Measurements from ENCODE around the gene NEMP1. TPM values are rescaled to one million over a fixed set of nuclear protein-coding genes. Genes with fewer than 3 reads are reported as not detected.
"Not testable (repeated sequence)": the region's sequence is repeated elsewhere in the genome, so short reads cannot be mapped to it uniquely, and the experiment has no call there.

The NEMP1 gene
- total RNA-seq, 1 donor from 2014 or later, result 19.1 TPM

DNA sequence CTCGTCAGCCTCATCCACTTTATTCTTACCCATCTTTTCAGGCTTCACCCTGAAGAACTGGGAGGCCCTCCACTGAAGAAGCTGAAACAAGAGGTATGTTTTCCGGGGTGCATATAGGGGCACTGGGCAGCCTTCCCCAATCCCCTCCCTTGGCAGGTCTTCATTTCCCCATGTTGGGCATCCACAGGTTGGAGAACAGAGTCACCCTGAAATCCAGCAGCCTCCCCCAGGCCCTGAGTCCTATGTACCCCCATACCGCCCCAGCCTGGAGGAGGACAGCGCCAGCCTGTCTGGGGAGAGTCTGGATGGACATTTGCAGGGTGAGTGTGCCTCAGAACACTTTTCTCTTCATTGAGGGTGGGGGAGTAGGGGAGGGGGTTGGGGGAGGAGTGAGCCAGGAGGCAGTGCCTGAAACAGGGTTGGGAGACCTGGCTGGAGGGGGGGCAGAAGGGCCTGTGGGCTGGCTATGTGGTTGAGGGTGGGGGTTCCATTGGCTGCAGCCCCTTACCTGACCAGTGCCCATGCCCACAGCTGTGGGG lies 14.4 kb upstream of the NEMP1 start:
- no peak for DNase-seq (ENCODE audit: low read depth)

DNA sequence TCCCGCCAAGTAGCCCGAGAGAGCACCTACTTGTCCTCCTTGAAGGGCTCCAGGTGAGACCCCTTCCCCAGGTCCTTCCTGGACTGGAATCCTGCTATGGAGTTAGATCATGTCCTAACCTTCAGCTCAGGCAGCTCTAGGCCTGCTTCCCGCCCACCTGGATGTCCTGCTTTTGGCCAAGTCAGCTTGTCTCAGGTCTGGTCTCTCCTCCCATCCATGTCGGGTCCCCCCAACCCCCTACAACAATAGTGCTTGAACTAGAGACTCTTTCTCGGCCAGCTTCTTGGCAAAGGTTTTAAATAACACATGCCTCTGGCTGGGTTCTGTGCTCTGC lies 13.9 kb upstream of the NEMP1 start:
- no peak for DNase-seq (ENCODE audit: low read depth)

DNA sequence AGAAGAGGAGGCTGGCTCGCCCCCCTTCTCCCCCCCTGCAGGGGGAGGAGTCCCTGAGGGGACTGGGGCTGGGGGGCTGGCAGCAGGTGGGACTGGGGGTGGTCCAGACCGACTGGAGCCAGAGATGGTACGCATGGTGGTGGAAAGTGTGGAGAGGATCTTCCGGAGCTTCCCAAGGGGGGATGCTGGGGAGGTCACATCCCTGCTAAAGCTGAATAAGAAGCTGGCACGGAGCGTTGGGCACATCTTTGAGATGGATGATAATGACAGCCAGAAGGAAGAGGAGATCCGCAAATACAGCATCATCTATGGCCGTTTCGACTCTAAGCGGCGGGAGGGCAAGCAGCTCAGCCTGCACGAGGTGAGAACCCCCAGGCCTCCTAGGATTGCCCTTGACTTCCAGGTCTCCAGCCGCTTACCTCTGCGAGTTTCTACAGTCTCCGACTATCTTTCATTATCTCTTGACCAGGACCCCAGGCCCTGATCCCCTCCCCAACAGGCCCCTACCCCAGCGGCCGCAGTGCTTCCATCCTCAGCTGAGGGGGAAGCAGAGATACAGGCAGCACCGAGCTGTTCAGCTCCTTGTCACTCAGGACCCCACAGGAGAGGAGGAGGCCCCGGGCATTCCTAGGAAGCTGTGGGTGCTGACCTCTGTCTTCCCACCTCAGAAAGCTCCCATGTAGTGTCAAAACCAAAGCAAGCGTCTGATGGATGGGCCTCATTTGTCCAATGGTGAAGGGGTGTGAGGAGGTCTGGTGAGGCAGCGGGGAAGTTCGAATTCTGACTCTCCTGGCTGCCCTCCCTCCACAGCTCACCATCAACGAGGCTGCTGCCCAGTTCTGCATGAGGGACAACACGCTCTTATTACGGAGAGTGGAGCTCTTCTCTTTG lies 13.3 kb upstream of the NEMP1 start:
- no peak for DNase-seq (ENCODE audit: low read depth)

DNA sequence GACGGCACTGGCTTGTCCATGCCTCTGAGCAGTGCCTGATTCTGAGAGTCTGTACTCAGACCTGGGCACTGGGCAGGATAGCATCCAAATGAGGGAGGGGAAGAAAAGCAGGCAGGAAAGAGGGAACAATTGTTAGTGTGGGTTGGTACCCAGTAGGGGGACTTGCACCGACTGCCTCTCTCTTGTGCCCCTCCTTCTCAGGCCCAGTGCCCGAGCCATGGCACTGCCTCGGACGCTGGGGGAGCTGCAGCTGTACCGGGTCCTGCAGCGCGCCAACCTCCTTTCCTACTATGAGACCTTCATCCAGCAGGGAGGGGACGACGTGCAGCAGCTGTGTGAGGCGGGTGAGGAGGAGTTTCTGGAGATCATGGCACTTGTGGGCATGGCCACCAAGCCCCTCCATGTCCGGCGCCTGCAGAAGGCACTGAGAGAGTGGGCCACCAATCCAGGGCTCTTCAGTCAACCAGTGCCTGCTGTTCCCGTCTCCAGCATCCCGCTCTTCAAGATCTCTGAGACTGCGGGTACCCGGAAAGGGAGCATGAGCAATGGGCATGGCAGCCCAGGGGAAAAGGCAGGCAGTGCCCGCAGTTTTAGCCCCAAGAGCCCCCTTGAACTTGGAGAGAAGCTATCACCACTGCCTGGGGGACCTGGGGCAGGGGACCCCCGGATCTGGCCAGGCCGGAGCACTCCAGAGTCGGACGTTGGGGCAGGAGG lies 12.5 kb upstream of the NEMP1 start:
- peak; percentile 71 for DNase-seq (ENCODE audit: low read depth)

DNA sequence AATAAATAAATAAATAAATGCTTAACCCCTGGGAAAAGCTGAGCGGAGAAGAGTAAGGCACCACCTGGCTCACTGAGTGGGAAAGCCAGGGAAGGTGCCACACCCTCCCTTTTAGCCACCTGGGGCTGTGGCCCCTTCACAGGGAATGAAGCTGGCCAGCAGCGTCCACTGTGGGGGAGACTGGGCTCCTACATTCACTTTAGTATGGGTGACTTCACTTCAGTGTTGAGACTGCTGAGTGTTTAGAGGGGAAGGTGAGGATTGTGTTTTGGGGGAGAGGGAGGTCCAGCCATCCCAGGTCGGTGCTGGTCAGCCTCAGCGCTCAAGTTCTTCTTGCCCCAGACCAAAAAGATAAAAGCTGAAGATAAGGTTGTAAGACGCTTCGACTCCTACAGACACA lies 11.9 kb upstream of the NEMP1 start:
- DNase-seq (ENCODE audit: low read depth), result no peak

DNA sequence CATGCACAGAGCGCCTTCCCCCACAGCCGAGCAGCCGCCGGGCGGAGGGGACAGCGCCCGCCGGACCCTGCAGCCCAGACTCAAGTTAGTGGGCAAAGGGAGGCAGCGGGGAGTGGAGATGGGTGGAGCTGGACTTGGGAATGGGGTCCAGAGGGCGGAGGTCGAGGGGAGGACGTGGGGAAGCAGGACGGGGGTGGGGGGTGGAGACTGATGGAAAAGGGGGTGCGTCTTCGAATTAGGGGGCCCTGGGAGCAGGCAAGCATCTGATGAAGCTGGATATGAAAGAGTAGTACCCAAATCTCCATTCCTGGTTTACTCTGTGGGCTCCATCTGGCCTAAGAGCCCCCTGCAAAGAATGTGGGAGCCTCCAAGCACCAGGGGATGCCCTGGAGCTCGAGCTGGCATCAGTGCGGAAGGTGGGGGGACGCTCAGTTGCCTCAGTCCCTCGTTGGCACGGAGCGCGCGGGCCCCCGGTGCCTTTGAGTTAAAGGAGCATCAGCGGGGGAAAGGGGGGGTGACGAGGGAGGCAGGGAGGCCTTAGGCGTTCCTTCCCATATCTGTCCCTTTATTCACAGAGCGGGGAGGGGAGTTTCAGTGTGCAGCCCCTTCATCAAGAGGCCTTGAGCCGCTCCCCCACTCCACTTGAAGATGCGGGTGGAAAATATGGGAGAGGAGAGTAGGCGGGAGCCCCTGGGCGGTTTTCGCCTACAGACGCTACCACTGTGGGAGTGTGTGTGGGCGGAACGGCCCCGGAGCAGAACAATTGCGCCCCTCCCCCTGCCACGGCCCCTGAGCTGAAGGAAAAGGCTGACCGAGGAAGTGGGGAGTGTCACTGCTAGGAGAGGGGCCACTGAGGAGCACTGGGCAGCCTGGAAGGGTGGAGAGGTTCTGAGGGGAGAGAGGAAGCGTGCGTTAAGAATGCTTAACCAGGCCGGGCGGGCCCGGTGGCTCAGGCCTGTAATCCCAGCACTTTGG lies 11.0 kb upstream of the NEMP1 start:
- peak; percentile 67 for DNase-seq (ENCODE audit: low read depth)

DNA sequence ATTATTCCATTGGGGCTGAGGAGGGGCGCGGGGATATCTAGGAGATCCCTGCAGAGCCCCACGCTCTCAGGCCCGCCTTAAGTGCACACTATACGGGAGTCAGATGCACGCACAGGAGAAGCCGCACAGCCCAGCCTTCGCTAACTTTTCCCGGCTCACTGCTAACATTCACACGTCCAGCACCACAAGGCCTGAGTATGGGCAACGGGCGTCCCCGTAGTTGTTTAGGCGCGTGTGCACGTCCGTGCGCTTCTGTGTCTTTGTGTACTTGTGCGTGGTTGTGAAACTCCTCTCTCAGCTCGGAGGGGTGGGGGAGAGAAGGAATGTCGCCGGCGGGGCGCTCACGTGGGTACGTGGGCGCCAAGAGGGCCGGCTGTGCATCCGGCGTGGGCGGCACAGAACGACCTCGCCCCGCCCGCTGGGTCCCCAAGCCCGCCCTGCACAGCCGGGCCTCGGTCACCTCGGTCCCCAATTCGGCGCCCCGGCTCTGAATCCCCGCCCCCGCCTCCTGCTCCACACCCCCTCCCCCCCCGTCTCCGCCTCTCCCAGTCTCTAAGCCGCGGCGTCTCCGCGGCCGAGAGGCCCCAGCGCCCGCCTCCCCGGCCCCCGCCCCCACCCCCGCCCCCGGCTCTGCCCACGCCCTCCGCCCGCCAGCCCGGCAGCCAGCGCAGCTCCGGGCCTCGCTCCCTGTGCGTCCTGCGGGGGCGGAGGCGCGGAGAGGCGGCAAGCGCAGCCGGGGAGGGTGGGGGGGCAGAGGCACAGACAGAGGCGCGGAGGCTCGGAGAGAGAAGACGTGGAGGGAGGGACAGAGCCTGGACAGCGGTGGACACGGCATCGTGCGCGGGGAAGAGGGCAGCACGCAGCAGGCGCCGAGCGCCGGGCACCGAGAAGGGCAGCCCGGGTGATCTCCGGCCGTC lies 10.0 kb upstream of the NEMP1 start, which contains the start of gene NAB2:
NAB2 (plus strand) TSS at position 761 of the 917 bp plus-strand sequence. CDS start 158 bp downstream, outside the sequence.
- peak; percentile 96 for DNase-seq (ENCODE audit: low read depth)

DNA sequence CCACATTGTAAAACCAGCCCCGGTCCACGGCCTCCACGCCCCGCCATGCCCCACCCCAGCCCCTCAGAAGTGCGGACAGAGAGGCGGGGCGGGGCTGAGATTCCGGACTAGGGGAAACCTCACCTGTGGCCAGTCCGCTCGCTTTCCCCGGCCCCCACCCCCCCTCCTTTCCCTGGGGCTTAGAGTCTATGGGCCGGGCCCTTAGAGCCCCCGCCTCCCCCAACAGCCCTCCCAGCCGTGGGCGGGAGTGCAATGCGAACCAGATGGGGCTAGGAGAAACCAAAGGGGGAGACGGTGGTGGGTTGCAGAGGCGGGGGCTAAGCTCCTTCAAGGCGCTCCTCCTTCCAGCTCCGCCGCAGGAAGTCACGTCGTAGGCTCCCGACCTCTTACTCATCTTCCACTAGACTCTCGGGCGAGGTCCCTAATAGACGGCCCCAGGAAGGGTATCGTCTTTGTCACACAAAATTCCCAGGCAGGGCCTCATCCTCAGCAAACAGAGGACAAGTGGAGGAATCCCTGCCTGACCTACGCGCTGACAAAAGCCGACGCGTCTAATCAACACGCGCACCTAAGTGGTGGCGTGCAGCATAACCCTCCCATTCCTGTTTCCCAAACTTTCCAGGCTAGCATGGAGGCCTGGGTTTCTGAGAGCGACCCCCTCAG lies 9.2 kb upstream of the NEMP1 start:
- DNase-seq (ENCODE audit: low read depth), result peak; percentile 91

DNA sequence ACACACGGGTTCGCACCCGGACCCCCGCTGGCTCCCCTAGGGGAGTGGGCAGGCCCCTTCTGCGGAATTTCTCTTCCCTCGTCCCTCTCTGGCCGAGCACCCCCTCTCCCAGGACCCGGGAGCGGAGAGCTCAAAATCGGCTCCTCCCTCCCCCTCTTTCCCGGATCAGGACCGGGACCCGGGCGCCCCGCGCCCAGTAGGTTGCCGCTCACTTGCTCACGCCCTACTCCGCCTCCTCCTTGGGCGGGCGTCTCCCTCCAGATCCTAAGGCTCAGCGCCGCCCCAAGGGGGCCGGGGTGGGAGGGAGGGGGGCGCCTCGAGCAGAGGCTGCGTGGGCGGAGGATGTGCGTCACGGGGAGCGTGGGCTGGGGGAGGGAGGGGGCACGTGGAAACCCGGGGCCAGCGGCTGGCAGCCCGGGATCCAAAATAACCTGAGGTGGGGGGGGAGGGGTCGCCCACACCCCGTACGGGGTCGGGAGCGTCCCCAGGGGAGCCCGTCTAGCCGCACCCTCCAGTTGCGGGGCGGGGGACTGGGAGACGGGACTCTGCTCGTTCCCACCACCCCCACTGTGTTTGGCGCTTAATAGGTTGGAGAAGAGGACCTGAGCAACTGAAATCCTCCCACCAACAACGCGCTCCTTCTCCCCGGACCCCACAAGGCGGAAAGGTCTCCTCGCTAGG lies 8.6 kb upstream of the NEMP1 start:
- peak; percentile 91 for DNase-seq (ENCODE audit: low read depth)

DNA sequence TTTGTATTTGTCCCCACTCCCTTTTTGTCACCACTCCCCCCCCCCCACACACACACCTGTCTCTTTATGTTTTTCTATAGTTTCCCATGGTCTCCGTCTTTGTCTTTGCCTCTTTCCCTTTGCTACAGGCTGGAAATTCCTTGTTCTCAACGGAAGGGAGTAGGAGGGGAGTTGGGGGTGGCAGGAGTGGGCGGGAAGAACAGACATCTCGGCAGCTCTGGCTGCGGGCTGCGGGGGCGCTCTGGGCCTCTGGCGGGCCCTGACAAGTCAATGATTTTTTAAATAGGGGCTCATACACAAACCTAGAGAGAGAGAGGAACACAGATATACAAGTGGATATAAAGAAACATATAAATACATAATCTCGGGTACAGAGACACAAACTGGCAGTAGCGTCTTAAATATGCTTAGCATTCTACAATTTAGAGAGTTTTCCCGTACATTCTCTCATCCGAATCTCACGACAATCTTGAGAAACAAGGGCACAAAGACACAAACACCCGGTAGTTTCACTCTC lies 8.0 kb upstream of the NEMP1 start:
- DNase-seq (ENCODE audit: low read depth), result peak; percentile 69

DNA sequence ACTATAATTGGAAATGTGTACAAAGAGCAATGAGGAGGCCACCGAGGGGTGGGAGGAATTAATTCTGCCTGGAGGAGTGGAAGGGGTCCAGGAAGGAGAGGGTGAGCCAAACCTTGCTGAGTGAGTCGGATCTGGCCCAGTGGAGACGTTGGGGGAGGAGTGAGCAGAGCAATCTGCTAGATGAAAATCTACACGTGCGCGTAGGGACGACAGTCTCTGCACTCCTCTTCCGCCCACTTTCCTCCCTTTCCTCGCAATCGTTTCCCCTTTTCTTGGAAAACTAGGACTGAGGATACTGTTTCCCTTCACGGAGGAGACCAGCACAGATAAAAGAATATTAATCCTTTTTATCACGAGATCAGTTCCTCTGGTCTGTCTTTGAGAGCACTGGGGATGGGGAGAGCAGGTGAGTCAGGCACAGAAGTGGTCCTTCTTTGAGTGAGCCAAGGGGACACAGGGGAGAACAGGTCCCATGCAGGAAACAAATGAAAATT lies 7.5 kb upstream of the NEMP1 start:
- DNase-seq (ENCODE audit: low read depth), result no peak

DNA sequence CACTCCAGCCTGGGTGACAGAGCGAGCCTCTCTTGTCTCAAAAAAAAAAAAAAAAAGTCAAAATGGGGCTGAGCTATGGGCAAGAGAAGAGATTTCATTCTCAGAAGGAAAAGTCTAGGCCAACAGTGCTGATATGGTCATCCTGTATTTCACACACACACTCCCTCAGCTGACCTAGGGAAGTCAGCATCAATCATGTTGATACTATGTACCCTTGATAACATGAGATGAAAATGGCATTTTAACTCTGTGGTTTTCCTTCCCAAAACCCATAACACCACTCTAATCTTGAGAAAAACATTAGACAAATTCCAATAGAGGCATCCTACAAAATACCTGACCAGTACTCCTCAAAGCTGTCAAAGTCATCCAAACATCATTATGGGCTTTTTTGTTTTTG lies 2.3 kb upstream of the NEMP1 start:
- no peak for DNase-seq (ENCODE audit: low read depth)

DNA sequence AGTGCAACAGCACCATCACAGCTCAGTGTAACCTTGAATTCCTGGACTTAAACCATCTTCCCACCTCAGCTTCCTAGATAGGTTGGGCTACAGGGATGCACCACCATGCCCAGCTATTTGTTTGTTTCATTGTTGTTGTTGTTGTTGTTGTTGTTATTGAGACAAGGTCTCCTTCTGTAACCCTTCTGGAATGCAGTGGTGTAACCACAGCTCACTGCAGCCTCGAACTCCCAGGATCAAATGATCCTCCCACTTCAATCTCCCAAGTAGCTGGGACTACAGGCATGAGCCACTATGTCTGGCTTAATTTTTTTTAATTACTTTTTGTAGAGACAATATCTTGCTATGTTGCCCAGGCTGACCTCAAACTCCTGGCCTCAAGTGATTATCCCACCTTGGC lies 1.2 kb upstream of the NEMP1 start:
- DNase-seq (ENCODE audit: low read depth), result no peak

DNA sequence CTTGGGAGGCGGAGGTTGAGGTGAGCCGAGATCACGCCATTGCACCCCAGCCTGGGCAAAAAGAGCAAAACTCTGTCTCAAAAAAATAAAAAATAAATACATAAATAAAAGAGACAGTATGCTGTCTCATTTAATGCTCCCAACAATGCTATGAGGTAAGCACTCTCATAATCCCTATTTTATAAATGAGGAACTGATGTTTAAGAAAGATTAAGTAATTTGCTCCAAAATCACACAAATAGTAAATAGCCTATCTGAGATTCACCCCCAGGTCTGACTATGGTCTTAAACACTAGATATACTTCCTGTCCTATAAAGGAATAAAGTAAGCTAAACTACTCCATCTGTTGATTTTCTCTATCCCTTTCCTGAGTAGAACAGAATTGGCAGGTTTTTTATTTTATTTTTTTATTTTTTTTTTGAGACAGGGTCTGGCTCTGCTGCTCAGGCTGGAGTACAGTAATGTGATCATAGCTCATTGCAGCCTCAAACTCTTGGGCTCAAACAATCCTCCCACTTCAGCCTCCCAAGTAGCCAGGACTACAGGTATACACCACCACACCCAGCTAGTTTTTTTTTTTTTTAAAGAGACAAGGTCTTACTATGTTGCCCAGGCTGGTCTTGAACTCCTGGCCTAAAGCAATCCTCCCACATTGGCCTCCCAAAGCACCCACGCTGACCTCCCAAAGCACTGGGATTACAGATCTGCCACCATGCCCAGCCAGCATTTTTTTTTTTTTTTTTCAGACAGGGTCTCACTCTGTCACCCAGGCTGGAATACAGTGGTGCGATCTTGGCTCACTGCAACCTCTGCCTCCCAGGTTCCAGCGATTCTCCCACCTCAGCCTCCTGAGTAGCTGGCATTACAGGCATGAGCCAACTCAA lies 4.8 kb downstream of the NEMP1 start:
- DNase-seq (ENCODE audit: low read depth), result not testable (repeated sequence)

DNA sequence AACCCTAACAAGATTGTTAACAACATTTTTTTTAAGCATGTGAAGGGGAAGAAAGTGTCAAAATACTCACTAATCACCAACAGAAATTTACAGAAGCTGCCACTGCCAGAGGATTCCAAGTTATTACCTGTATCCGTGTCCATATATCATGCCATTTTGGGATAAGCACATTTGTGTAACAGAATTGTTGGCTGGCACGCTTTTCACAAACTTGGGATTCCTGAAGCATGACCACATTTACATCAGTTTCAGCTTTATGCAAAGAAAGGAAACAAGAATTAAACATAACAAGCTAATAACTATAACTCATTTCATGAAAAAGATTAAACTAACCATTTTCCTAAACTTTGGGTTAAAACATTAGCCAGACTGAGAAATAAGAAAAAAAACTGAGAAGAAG lies 5.9 kb downstream of the NEMP1 start:
- no peak for DNase-seq (ENCODE audit: low read depth)

DNA sequence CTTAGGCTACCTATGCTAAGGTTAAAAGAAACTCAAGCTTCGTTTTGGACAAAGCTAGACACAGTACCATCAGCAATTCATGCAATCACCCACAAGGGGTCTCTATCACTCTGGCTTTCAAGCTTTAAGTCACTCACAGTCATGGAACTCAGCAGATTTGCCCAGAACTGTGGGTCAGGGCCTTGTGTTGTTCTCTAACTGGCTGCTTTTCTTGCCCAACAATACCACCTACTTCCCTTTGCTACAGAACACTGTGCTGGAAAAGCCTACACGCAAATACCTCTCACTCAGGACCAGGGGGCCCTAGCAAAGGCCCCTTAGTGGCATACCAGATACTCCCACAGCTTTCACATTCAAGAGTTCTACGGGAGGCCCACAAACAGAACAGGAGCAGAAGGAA lies 9.1 kb downstream of the NEMP1 start:
- DNase-seq (ENCODE audit: low read depth), result peak; percentile 83

DNA sequence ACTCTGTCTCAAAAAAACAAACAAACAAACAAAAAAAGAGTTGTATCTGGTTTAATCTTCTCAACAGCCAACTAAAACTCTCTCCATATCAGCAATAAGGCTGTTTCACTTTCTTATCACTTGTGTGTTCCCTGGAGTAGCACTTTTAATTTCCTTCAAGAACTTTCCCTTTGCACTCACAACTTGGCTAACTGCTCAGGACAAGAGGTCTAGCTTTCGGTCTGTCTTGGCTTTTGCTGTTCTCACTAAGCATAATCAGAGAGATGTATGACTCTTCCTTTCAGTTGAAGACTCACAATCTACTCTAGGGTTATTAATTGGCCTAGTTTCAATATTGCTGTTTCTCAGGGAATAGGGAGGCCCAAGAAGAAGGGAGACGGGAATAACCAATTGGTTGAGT lies 12.3 kb downstream of the NEMP1 start:
- DNase-seq (ENCODE audit: low read depth), result no peak

Measured in myocyte (in vitro differentiated cells).